B cell (primary cell): ENCODE data around the gene NTRK3.

Experiments
- CTCF ChIP-seq: fragments of 200-600 bp; IDR thresholded peaks from one replicate; pipeline ENCODE4 v1.8.0; 2022; ENCODE audit warnings: antibody characterized with exemption, mild to moderate bottlenecking
- EZH2 ChIP-seq: IDR thresholded peaks from 2 replicates; pipeline ENCODE4 v1.6.1; 2012; ENCODE audit warnings: borderline replicate concordance, low read depth, mild to moderate bottlenecking, moderate library complexity, low read length; ENCODE audit not compliant: insufficient read depth, poor library complexity, severe bottlenecking

GRCh38 chr15:88230823-88231222 lies 25.7 kb downstream of the NTRK3 start:
- no peak for TF ChIP-seq CTCF
- TF ChIP-seq EZH2, result no peak
